Measurements from ENCODE around the gene NCOA1. TPM values are rescaled to one million over a fixed set of nuclear protein-coding genes. Genes with fewer than 3 reads are reported as not detected.

Gene NCOA1
- polyA plus RNA-seq, 1 donor from 2014 or later, result 23.0 TPM

DNA sequence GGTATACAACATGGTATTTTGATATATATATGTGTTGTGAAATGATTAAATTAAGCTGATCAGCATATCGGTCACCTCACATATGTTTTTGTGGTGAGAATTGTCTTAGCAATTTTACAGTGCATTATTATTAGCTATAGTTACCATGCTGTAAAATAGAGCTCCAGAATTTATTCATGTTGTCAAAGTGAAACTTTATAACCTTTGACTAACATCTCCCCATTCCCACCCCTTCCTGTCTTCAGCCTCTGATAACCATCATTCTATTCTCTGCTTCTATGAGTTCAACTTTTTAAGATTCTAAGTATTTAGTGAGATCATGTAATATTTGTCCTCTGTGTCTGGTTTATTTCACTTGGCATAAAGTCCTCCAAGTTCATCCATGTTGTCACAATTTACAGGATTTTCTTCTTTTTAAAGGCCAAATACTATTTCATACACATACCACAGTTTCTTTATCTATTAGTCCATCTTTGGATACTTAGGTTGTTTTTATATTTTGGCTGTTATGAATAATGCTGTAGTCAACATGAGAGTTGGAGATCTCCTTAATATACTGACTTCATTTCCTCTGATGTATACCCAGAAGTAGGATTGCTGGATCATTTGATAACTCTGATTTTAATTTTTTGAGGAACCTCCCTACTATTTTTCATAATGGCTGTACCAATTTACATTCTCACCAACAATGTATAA, 30.3 kb downstream of the NCOA1 start:
- Histone ChIP-seq H3K27ac (ENCODE audit: low read length) (no peak overlapping the region), H3K36me3 (ENCODE audit: insufficient read depth, low read length) (no peaks in the 10 kb centered on the region), H3K27me3 (ENCODE audit: insufficient read depth, low read depth, low read length) (no peaks in the 10 kb centered on the region), H3F3A (ENCODE audit: insufficient read depth, low read length, poor library complexity, severe bottlenecking) (no peaks in the 10 kb centered on the region), H4K20me1 (ENCODE audit: insufficient read depth) (no peaks in the 10 kb centered on the region), H3K79me2 (replicated peaks; ENCODE audit: insufficient read depth, low read length) (peaks cover 64% of the 10 kb centered on the region), H2AFZ (ENCODE audit: low read depth, low read length) (no peak overlapping the region), H3K9ac (ENCODE audit: low read length) (no peak overlapping the region), H3K9me2 (ENCODE audit: insufficient read depth, low read length) (no peaks in the 10 kb centered on the region), H3K4me2 (ENCODE audit: low read length) (no peak overlapping the region), H3K9me3 (ENCODE audit: low read length) (peaks cover 4% of the 10 kb centered on the region), H3K4me3 (ENCODE audit: low read length) (no peak overlapping the region)
- no peak for TF ChIP-seq RAD21 (conservative IDR thresholded peaks at IDR 0.05)
- no peak for TF ChIP-seq TAF1 (IDR thresholded peaks at IDR 0.05; ENCODE audit: low read depth)
- no peak for TF ChIP-seq POLR2AphosphoS5 (IDR thresholded peaks at IDR 0.05)
- no peak for TF ChIP-seq EP300 (conservative IDR thresholded peaks at IDR 0.05; ENCODE audit: poor library complexity, severe bottlenecking)
- TF ChIP-seq, protein P1, sequence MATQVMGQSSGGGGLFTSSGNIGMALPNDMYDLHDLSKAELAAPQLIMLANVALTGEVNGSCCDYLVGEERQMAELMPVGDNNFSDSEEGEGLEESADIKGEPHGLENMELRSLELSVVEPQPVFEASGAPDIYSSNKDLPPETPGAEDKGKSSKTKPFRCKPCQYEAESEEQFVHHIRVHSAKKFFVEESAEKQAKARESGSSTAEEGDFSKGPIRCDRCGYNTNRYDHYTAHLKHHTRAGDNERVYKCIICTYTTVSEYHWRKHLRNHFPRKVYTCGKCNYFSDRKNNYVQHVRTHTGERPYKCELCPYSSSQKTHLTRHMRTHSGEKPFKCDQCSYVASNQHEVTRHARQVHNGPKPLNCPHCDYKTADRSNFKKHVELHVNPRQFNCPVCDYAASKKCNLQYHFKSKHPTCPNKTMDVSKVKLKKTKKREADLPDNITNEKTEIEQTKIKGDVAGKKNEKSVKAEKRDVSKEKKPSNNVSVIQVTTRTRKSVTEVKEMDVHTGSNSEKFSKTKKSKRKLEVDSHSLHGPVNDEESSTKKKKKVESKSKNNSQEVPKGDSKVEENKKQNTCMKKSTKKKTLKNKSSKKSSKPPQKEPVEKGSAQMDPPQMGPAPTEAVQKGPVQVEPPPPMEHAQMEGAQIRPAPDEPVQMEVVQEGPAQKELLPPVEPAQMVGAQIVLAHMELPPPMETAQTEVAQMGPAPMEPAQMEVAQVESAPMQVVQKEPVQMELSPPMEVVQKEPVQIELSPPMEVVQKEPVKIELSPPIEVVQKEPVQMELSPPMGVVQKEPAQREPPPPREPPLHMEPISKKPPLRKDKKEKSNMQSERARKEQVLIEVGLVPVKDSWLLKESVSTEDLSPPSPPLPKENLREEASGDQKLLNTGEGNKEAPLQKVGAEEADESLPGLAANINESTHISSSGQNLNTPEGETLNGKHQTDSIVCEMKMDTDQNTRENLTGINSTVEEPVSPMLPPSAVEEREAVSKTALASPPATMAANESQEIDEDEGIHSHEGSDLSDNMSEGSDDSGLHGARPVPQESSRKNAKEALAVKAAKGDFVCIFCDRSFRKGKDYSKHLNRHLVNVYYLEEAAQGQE (IDR thresholded peaks at IDR 0.05; ENCODE audit: borderline replicate concordance), result no peak
- TF ChIP-seq SMC3 (conservative IDR thresholded peaks at IDR 0.05; ENCODE audit: poor library complexity), result no peak

DNA sequence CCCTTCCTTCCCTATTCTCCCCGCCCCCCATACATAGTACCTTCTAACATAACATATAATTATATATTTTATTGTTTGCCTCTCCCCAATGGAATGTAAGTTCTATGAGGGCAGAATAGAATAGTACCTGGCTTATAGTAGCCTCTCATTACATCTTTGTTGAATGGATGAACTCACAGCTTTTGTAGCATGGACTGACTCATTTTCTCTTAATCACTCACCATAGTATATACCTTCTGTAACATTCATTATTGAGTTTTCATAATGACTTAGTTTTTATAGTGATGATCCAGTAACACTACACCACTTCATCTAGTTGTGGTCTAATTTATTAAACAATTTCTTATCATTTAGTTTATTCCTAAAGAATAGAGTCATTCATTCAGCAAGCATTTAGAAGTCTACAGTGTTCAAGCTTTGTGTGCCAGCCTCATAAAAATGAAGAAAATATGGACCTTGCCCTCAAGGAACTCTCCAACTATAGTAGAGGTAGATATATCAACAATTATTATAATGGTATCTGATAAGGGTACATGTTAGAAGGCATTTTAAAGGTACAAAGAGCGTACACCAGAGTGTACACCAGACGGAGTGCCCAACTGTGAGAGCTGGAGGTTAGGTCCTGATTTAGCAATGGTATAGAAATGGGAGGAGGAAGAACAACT, 31.1 kb downstream of the NCOA1 start:
- TF ChIP-seq POLR2AphosphoS5 (IDR thresholded peaks at IDR 0.05) (no peak), EP300 (conservative IDR thresholded peaks at IDR 0.05; ENCODE audit: poor library complexity, severe bottlenecking) (no peak), RAD21 (conservative IDR thresholded peaks at IDR 0.05) (no peak), MXI1 (conservative IDR thresholded peaks at IDR 0.05; ENCODE audit: poor library complexity, severe bottlenecking) (no peak), EZH2 (IDR thresholded peaks at IDR 0.05; ENCODE audit: borderline replicate concordance, insufficient read depth, low read length, poor library complexity, severe bottlenecking) (no peak), TAF1 (IDR thresholded peaks at IDR 0.05; ENCODE audit: low read depth) (no peak), SMC3 (conservative IDR thresholded peaks at IDR 0.05; ENCODE audit: poor library complexity) (no peak)
- TF ChIP-seq, protein P1 (IDR thresholded peaks at IDR 0.05; ENCODE audit: borderline replicate concordance), result no peak
- TF ChIP-seq, protein P2, sequence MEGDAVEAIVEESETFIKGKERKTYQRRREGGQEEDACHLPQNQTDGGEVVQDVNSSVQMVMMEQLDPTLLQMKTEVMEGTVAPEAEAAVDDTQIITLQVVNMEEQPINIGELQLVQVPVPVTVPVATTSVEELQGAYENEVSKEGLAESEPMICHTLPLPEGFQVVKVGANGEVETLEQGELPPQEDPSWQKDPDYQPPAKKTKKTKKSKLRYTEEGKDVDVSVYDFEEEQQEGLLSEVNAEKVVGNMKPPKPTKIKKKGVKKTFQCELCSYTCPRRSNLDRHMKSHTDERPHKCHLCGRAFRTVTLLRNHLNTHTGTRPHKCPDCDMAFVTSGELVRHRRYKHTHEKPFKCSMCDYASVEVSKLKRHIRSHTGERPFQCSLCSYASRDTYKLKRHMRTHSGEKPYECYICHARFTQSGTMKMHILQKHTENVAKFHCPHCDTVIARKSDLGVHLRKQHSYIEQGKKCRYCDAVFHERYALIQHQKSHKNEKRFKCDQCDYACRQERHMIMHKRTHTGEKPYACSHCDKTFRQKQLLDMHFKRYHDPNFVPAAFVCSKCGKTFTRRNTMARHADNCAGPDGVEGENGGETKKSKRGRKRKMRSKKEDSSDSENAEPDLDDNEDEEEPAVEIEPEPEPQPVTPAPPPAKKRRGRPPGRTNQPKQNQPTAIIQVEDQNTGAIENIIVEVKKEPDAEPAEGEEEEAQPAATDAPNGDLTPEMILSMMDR (IDR thresholded peaks at IDR 0.05; ENCODE audit: poor library complexity, severe bottlenecking), result no peak
- Histone ChIP-seq H3K36me3 (ENCODE audit: insufficient read depth, low read length) (no peaks in the 10 kb centered on the region), H3K79me2 (replicated peaks; ENCODE audit: insufficient read depth, low read length) (peaks cover 69% of the 10 kb centered on the region), H3K9ac (ENCODE audit: low read length) (no peak overlapping the region), H2AFZ (ENCODE audit: low read depth, low read length) (no peak overlapping the region), H3K27ac (ENCODE audit: low read length) (no peak overlapping the region), H3K4me3 (ENCODE audit: low read length) (no peak overlapping the region), H3F3A (ENCODE audit: insufficient read depth, low read length, poor library complexity, severe bottlenecking) (no peaks in the 10 kb centered on the region), H3K9me3 (ENCODE audit: low read length) (peaks cover 4% of the 10 kb centered on the region), H4K20me1 (ENCODE audit: insufficient read depth) (no peaks in the 10 kb centered on the region), H3K9me2 (ENCODE audit: insufficient read depth, low read length) (no peaks in the 10 kb centered on the region), H3K27me3 (ENCODE audit: insufficient read depth, low read depth, low read length) (no peaks in the 10 kb centered on the region), H3K4me2 (ENCODE audit: low read length) (no peak overlapping the region)
